Measurements from ENCODE around the gene GPS1.
"Not testable (repeated sequence)": the region's sequence is repeated elsewhere in the genome, so short reads cannot be mapped to it uniquely, and the experiment has no call there.

Gene GPS1

GRCh38 chr17:82029391-82029790 is 22.3 kb upstream of the GPS1 start:
- no peak for DNase-seq

DNA sequence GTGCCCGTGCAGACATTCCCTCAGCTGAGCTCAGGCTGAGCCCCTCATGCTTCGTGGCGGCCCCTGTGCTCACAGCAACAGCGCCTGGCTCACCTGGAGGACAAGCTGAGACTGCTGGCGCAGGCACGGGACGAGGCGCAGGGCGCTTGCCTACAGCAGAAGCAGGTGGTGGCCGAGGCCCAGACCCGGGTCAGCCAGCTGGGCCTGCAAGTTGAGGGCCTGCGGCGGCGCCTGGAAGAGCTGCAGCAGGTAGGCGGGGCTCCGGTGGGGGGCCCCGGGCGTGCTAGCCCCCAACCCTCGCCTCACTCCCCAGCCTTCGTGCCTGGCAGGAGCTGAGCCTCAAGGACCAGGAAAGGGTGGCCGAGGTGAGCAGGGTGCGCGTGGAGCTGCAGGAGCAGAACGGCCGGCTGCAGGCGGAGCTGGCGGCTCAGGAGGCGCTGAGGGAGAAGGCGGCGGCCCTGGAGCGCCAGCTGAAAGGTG is 21.7 kb upstream of the GPS1 start:
- DNase-seq, result no peak

- peak; percentile 77 to 81 for DNase-seq
Measured at GRCh38 chr17:82030470-82031302, 21.0 kb upstream of the GPS1 start.

DNA sequence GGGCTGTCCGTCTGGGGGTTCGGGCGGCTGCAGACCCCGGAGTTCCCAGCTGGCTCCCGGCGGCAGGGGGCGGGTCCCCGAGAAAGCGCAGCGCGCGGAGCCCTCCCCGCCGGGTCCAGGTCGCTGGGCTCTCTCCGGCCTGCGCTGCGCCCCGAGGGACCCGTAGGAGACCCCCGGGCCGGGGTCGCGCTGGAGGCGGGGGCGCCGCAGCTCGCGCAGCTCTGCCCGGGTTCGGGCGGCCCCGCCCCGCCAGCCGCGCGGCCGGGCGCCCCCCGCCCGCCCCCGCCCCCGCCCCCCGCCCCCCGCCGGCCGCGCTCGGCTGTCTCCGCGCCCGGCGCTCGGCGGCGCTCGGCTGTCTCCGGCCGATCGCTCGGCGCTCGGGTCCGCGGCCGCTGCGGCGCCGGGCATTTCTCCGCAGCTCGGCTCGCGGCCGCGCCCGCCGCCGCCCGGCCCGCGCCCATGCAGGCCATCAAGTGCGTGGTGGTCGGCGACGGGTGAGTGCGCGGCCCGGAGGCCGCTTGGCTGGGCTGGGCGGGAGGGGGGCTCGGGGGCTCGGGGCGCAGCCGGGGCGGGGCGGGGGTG is 20.3 kb upstream of the GPS1 start, which contains the start of gene RAC3:
RAC3 (plus strand) TSS at position 376 of the 582 bp plus-strand sequence; CDS start at position 460, 84 bp downstream.
- no peak for DNase-seq

DNA sequence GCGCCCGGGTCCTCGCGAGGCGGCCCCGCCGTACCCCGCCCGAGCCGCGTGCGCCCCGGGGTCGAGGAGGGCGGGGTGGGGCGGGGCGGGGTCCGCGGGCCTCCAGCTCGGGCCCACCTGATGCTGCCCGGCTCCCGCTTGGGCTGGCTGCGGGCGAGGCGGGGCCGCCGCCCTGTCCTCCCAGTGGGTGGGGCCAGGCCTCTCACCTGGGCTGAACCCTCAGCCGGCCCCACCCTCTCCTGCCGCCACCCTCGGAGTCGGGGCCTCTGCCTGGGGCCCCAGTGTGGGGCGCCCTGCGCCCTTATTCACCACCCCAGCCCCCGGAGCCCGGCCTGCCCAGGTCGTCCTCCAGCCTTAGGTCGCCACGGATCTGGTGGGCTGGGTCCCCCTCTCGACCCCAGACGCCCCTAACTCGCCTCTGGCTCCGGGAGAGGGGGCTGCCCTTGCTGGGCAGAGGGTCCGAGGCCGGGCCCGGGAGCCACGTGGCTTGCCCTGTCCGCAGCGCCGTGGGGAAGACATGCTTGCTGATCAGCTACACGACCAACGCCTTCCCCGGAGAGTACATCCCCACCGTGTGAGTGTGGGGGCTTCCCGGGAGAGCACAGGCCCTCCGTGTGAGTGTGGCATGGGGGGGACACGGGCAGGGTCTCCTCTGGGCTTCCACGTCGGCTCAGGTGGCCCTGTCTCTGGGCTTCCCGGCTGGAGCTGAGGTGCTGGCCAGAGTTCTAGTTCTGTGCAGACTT is 19.6 kb upstream of the GPS1 start:
- DNase-seq, result no peak

DNA sequence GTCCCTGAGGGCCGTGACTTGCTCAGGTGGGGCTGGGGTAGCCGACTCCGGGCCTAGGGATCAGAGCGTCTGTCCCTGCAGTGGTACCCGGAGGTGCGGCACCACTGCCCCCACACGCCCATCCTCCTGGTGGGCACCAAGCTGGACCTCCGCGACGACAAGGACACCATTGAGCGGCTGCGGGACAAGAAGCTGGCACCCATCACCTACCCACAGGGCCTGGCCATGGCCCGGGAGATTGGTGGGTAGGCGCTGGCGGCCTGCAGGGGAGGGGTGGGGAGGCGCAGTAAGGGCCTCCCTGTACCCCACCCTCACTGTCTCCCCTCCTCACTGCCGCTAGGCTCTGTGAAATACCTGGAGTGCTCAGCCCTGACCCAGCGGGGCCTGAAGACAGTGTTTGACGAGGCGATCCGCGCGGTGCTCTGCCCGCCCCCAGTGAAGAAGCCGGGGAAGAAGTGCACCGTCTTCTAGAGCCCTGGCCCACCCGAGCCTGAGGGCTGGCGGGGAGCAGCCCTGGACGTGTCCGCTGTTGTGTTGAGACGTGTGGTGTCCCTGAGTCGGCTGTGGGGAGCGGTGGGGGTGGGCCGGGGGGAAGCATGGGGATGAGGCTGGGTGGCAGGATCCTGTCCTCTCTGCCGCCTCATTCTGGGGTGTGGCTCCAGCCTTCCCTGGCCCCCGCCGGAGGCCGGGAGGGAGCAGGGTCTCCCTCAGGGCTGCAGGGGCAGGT is 18.2 kb upstream of the GPS1 start:
- no peak for DNase-seq

DNA sequence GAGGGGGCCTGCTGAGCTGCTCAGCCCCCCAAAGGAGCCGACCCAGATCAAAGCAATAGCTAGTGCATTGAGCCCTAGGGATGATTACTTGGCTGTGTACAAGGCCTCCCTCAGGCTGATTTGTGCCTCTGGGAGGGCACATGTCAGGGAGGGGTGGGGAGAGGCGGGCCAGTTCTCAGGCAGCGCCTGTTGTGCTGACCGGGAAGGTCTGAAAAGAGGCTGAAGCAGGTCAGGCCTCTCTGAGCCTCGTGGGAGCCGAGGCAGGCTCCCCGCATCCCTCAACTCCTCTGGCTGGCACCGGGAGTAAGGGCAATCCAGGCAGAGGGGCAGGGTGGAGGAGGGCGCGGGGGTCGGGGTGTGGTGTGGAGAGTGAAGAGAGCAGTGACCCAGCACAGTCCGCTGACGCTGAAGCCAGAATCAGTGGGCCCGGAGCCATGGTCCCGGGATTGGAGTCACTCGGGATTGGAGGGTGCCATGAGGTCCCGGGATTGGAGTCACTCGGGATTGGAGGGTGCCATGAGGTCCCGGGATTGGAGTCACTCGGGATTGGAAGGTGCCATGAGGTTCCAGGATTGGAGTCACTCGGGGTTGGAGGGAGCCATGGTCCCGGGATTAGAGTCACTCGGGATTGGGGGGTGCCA is 17.2 kb upstream of the GPS1 start:
- DNase-seq, result no peak

DNA sequence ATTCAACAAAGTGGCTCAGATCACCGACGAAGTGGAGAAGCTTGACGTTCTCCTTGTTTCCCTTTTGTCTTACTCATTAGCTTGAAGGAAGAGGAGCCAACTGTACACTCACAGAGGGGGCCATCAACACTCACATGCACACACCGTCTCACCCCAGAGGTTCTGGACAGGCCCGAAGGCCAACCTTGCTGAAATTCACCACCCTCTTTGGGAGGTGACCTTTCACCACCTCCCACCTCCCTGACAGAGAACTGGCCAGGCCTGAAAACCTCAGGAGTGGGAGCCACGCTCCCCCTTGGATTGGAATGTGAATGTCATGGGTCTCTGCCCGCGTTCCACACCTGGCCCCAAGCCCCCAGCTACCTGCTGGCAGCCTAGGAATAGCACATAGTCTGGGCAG is 16.2 kb upstream of the GPS1 start:
- DNase-seq, result no peak

GRCh38 chr17:82035956-82036633 is 15.6 kb upstream of the GPS1 start:
- DNase-seq, result no peak

GRCh38 chr17:82036634-82037091 is 15.0 kb upstream of the GPS1 start:
- no peak for DNase-seq

DNA sequence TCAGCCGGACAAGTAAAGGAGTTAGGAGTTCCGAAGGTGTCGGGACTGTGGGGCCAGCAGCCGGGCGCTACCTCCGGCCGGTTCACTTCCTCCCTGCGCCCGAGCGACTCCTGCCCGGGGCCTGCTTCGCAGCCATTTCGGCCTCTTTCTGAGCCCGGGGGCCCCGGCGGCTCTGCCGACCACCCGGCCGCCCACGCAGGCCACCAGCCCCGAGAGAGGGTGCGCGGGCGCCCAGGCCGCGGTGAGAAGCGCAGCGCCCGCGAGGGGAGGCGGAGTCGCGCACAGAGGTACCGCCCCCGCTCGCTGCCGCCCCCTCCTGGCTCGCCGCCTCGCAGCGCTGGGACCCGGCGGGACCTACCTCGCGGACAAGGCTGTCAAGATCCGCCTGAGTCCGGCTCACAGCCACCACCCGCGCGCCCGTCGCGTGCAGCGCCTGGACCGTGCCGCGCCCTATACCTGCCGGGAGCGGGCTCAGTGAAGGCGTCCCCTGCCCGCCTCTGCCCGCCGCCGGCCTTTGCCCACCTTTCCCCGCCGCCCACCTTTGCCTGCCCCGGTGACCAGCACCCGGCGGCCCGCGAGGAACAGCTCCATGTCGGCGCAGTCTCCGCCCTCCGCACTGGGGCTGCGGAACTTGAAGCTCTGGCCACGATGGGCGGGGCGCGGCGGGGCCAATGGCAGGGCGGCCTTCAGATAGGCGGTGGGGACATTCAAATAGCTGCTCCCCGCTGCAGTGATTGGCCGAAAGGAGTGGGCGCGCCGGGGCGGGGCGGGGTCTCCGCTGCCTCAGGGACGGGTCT is 14.4 kb upstream of the GPS1 start, which contains the start of gene DCXR:
DCXR (minus strand) TSS at position 606 of the 797 bp plus-strand sequence; CDS start at position 591, 15 bp downstream.
- peak; percentile 92 to 94 for DNase-seq

GRCh38 chr17:82037889-82038195 is 13.9 kb upstream of the GPS1 start:
- DNase-seq, result no peak

DNA sequence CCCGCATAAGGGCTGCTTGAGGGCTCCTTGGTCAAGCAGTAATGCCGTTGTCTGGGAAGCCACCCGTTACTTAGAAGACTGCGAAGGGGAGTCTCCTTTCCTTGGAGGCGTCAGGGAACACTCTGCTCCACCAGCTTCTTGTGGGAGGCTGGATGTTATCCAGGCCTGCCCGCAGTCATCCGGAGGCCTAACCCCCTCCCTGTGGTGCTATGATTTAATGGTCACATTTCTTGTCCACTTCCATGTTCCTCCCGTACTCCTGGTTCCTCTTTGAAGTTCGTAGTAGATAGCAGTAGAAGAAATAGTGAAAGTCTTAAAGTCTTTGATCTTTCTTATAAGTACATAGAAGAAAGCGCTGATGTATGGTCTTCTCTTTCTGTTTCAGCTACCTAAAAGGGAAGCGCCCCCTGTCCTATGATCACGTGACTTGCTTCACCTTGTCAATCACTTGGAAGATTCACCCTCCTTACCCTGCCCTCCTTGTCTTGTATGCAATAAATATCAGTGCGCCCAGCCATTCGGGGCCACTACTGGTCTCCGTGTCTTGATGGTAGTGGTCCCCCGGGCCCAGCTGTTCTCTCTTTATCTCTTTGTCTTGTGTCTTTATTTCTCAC is 12.8 kb upstream of the GPS1 start:
- DNase-seq, result not testable (repeated sequence)

DNA sequence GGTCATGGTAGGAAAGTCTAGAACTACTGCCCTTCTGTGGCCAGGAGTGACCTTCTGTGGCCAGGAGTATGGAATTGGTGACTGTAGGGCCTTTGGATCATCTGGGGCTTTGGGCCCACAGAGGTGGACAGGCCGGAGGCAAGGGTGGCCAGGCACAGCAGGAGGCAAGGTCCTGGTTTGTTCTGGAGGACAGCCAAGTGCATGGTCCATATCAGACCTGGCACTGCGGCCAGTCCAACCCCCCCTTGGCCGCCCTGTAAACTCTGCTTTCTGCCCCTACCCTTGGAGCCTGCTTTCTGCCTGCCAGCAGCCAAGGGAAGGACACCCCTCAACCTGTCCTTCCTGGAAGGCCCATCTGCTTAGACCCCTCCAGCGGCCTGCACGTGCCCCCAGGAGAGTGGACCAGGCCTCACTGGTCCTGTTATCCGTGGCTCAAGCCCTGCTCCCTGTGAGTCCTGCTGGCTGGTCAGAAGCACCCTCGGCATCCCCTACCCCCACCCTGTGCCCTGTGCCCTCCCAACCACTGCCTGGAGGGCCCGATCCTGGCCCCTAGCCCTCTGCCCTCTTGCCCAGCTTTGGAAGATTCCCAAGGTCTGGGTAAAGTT is 11.9 kb upstream of the GPS1 start:
- DNase-seq, result no peak

DNA sequence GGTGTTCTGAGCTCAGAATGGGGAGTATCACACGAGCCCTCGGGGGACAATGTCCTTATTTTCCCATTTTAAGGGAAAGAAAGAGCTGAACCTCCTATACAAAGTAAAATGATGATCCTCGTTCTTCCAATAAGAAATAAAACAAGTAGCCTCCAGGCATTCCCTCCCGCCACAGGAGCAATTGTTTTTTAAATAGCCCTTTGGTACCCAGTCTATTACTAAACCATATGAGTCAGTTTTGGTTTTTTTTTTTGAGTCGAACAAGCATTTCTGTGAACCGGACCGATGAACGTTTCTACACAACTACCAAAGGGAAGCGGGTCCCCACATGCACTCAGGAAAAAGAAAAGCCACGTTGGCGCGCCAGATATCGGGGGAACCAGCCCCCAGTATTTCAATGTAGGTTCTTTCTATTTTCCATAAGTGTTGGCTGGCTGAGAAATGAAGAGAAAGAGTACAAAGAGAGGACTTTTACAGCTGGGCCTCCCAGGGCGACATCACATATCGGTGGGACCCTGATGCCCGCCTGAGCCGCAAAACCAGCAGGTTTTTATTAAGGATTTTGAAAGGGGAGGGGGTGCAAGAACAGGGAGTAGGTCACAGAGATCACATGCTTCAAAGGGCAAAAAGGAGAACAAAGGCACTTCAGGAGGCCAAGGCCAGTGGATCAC is 10.4 kb upstream of the GPS1 start:
- no peak for DNase-seq

DNA sequence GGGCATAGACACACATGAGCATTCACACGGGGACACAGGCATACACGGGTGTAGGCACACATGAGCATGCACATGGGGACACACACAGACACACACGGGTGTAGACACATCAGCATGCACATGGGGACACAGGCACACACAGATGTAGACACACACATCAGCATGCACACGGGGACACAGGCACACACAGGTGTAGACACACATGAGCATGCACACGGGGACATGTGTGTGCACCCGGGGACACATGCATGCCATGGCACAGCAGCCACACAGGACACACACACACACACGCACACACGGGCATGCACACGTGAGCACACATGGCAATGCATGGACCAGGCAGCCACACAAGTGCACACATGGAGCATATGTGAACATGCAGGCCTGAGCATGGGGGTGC is 9.0 kb upstream of the GPS1 start:
- no peak for DNase-seq

DNA sequence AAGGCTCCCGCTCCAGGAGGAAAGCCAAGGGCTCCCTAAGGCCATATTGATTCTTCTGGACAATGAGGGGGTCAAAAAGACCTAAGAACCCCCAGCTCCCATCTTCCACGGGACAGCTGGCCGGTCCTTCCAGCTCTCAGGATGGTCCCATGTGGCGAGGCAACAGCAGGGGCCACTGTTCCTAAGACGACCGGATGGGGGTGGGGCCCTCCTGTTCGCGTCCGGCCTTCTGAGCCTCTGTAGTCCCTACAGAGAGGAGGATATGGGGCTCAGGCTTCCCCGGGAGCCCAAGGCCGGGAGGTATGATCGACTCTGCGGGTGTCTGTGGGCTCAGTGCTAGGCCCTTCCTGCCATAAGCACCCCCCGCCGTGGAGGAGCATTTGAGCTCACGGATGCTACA is 8.2 kb upstream of the GPS1 start:
- no peak for DNase-seq

DNA sequence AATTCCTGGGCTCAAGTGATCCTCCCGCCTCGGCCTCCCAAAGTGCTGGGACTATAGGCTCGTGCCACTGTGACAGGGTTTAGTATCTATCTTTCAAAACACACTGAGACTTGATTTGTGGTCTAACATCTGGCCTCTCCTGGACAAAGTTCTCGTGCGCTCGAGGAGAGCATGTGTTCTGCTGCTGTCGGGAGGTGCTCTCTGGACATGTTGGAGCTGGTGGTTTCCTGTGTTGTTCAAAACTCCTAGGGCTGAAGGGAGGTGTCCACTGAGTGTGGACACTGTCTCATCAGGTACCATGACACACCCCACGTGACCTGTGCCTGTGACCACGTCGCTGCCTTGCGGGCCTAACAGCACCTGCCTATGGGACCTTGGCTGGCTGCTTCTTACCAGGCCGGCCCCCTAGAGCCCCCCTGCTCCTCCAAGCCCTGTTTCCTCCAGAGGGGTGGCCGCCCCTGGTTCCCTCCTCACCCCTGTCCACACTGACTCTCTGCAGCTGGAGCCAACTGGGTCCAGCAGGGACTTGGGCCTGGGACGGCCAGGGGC is 5.7 kb upstream of the GPS1 start:
- DNase-seq, result no peak

DNA sequence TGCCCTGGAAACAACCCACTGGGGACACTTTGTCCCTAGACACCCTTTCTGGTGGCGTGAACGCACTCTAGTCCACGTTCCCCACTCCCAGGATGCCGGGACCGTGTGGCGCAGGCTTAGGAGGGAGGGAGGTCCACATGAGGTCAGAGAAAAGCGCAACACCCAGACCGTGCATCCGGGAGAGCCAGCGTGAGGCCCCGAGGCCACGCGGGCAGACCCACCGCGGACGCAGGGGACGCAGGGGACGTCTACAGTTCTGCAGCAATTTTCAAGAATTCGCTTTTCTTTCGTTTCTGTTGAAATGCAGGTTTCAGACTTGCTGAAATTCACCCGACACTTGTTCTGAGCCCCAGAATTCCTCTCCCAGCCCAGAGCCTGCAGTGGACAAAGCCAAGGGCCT is 4.8 kb upstream of the GPS1 start:
- no peak for DNase-seq
